Measurements from ENCODE around the gene TMEM14B.

TMEM14B gene

GRCh38 chr6:10800810-10801209 lies 53.2 kb downstream of the TMEM14B start:
- no peak overlapping the region for H3K27ac ChIP-seq (ENCODE audit: low read depth, low read length)
- H3K9ac ChIP-seq (ENCODE audit: low read length in 5 of 5): no peak overlapping the region
- H3K36me3 ChIP-seq (ENCODE audit: control insufficient read depth in 5 of 5, insufficient read depth in 5 of 5, low read length in 5 of 5): no peaks in the 10 kb centered on the region
- no peak overlapping the region for H3K4me3 ChIP-seq (ENCODE audit: low read depth in 1 of 5, low read length in 5 of 5)
- H3K9me3 ChIP-seq (ENCODE audit: control insufficient read depth in 5 of 5, low read length in 5 of 5): no peaks in the 10 kb centered on the region
- H3K27me3 ChIP-seq (ENCODE audit: control insufficient read depth in 5 of 5, insufficient read depth in 4 of 5, low read length in 5 of 5): no peaks in the 10 kb centered on the region
- no peaks in the 10 kb centered on the region for H3K4me1 ChIP-seq (ENCODE audit: control insufficient read depth in 5 of 5, insufficient read depth in 5 of 5, low read length in 5 of 5)

- Histone ChIP-seq H3K36me3 (ENCODE audit: control insufficient read depth in 5 of 5, insufficient read depth in 5 of 5, low read length in 5 of 5) (no peaks in the 10 kb centered on the region), H3K9me3 (ENCODE audit: control insufficient read depth in 5 of 5, low read length in 5 of 5) (no peaks in the 10 kb centered on the region), H3K4me1 (ENCODE audit: control insufficient read depth in 5 of 5, insufficient read depth in 5 of 5, low read length in 5 of 5) (no peaks in the 10 kb centered on the region), H3K27ac (ENCODE audit: low read depth, low read length) (no peak overlapping the region), H3K9ac (ENCODE audit: low read length in 5 of 5) (no peak overlapping the region), H3K27me3 (ENCODE audit: control insufficient read depth in 5 of 5, insufficient read depth in 4 of 5, low read length in 5 of 5) (no peaks in the 10 kb centered on the region), H3K4me3 (ENCODE audit: low read depth in 1 of 5, low read length in 5 of 5) (no peak overlapping the region)
These were observed 53.7 kb downstream of the TMEM14B start for GRCh38 chr6:10801224-10801848.

Measured in subcutaneous abdominal adipose tissue (tissue), 5 donors.